B cell (primary cell): Measurements from ENCODE around the gene COQ3.

ENCODE experiments used
- EZH2 ChIP-seq: IDR thresholded peaks from 2 replicates; pipeline ENCODE4 v1.6.1; 2012; ENCODE audit warnings: borderline replicate concordance, low read depth, mild to moderate bottlenecking, moderate library complexity, low read length; ENCODE audit not compliant: insufficient read depth, poor library complexity, severe bottlenecking
- TF ChIP-seq, protein P1 (sequence below): fragments of 200-600 bp; IDR thresholded peaks from one replicate; pipeline ENCODE4 v1.8.0; 2022; ENCODE audit warnings: antibody characterized with exemption, mild to moderate bottlenecking

GRCh38 chr6:99390896-99391295 lies 3.1 kb downstream of the COQ3 start:
- TF ChIP-seq, protein P1, sequence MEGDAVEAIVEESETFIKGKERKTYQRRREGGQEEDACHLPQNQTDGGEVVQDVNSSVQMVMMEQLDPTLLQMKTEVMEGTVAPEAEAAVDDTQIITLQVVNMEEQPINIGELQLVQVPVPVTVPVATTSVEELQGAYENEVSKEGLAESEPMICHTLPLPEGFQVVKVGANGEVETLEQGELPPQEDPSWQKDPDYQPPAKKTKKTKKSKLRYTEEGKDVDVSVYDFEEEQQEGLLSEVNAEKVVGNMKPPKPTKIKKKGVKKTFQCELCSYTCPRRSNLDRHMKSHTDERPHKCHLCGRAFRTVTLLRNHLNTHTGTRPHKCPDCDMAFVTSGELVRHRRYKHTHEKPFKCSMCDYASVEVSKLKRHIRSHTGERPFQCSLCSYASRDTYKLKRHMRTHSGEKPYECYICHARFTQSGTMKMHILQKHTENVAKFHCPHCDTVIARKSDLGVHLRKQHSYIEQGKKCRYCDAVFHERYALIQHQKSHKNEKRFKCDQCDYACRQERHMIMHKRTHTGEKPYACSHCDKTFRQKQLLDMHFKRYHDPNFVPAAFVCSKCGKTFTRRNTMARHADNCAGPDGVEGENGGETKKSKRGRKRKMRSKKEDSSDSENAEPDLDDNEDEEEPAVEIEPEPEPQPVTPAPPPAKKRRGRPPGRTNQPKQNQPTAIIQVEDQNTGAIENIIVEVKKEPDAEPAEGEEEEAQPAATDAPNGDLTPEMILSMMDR = no peak
- no peak for TF ChIP-seq EZH2
